ENCODE results near the gene ADAMTS9.

DNA sequence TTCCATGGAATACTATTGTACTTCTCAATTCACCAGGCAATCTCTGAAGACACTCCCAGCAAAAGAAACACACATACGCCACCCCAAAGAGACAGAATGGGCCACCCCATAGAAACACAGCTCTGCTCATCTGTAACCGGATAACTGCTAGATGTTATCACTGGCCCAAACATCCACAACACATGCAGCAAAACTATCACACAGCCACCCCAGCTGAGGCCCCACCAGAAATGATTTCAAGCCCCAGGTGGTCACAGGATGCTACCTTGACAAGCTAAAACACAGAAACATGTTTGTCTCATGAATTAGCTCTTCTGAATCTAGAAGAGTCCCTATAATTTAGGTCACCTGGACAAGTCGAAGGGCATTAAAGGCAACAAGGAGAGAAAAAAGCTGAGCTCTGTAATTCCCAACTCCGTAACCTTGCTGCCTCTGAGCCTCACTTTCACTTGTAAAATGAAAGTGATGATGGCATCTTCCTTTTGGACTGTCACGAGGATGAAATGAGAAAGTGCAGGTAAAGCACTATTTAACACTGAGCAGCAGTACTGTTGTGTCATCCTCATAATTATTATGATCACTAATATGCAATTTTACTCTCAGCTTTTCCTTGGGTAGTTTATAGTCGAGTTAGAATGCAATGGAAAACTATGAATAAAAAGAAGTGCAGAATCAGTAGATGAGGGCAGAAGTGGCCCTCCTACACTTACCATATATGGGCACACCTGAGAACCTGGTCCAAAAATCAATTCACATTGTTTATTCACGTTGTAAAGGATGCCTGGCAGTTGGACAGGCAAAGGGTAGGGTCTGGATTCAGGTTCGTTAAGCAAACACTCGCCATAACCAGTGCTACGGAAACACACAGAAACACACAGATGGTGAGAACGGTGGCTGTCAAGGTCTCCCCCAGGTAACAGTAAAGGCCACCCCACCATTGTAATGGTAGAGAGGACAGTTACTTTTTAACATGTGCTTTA, 38.6 kb downstream of the ADAMTS9 start:
- TF ChIP-seq, protein P1, sequence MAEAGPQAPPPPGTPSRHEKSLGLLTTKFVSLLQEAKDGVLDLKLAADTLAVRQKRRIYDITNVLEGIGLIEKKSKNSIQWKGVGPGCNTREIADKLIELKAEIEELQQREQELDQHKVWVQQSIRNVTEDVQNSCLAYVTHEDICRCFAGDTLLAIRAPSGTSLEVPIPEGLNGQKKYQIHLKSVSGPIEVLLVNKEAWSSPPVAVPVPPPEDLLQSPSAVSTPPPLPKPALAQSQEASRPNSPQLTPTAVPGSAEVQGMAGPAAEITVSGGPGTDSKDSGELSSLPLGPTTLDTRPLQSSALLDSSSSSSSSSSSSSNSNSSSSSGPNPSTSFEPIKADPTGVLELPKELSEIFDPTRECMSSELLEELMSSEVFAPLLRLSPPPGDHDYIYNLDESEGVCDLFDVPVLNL (CRISPR knock-in tag; IDR thresholded peaks at IDR 0.05; ENCODE audit: low read depth) = no peak
- TF ChIP-seq CREB1 (IDR thresholded peaks at IDR 0.05) = no peak
- TF ChIP-seq CREB1 (CRISPR knock-in tag; IDR thresholded peaks at IDR 0.05) = no peak
- no peak for TF ChIP-seq PHB2 (IDR thresholded peaks at IDR 0.05; ENCODE audit: low read depth)
- no peak for TF ChIP-seq ERF (CRISPR knock-in tag; IDR thresholded peaks at IDR 0.05)
- TF ChIP-seq ELF1 (tag; IDR thresholded peaks at IDR 0.05) = no peak
- no peak for TF ChIP-seq ZNF175 (CRISPR knock-in tag; IDR thresholded peaks at IDR 0.05; ENCODE audit: low read depth)
- TF ChIP-seq MYC (IDR thresholded peaks at IDR 0.05; ENCODE audit: low read depth, low read length) = no peak
- TF ChIP-seq MYC (CRISPR knock-in tag; IDR thresholded peaks at IDR 0.05; ENCODE audit: borderline replicate concordance, low read depth) = no peak
- TF ChIP-seq ZNF57 (CRISPR knock-in tag; IDR thresholded peaks at IDR 0.05) = no peak

Data from K562 (cell line).